ENCODE data around the gene NANOS3. TPM values are rescaled to one million over a fixed set of nuclear protein-coding genes. Genes with fewer than 3 reads are reported as not detected.
A peak's percentile ranks its signal among the peaks of the same experiment; 100 is the strongest.

The NANOS3 gene
- total and polyA plus RNA-seq, 9 of the 15 experiments (the other 6 are each of a cell fraction or from before 2014, with no cell fraction given), result not detected

DNA sequence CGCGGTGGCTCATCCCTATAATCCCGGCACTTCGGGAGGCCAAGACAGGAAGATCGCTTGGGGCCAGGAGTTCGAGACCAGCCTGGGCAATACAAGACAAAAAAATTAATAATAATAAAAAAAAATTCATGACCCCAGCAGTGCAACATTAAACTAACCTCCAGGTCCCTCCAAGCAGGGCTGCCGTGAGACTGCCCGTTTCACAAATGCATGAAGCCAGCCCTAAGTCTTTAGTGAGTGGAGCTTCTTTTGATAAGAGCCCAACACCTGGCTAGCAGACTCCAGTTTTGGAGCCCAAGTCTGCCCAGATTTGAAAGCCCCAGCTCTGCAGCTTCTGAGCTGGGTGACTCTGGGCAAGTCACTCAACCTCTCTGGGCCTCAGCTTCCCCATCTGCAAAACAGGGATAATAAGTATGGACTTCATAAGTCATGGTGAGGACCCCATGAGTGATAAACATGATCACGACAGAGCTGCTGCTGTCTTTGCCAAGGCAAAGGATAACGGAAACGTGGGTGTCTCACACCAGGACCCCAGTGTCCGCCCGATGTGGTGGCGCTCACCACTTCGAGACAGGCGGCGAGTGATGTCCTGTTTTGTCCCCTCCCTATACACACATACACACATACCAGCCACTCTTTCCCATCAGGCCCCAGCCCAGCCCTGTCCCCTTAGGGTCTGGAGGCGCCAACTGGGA lies 38.4 kb upstream of the NANOS3 start (continued):
- peak; percentile 65 for TF ChIP-seq ADNP (tag; IDR thresholded peaks at IDR 0.05)
- no peak for TF ChIP-seq FIP1L1 (IDR thresholded peaks at IDR 0.05; ENCODE audit: low read depth, low read length, poor library complexity, severe bottlenecking)
- no peak for TF ChIP-seq ZBED1 (IDR thresholded peaks at IDR 0.05)
- no peak for TF ChIP-seq MEF2A (IDR thresholded peaks at IDR 0.05; ENCODE audit: control insufficient read depth, low read depth, low read length)
- peak; percentile 63 for TF ChIP-seq RBM25 (IDR thresholded peaks at IDR 0.05; ENCODE audit: low read depth, low read length, severe bottlenecking)
- TF ChIP-seq KLF16 (IDR thresholded peaks at IDR 0.05), result no peak
- TF ChIP-seq, protein P1, sequence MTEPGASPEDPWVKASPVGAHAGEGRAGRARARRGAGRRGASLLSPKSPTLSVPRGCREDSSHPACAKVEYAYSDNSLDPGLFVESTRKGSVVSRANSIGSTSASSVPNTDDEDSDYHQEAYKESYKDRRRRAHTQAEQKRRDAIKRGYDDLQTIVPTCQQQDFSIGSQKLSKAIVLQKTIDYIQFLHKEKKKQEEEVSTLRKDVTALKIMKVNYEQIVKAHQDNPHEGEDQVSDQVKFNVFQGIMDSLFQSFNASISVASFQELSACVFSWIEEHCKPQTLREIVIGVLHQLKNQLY (CRISPR knock-in tag; conservative IDR thresholded peaks at IDR 0.05), result no peak
- no peak for TF ChIP-seq HDAC8 (tag; IDR thresholded peaks at IDR 0.05)
- no peak for TF ChIP-seq ZNF764 (CRISPR knock-in tag; IDR thresholded peaks at IDR 0.05; ENCODE audit: low read depth)
- 0 out of 2 replicates have a peak, but pooled peaks have one; percentile 58 for TF ChIP-seq GTF2E2 (tag; IDR thresholded peaks at IDR 0.05)
- no peak for TF ChIP-seq RBM22 (IDR thresholded peaks at IDR 0.05; ENCODE audit: low read depth, low read length, poor library complexity, severe bottlenecking)
- TF ChIP-seq ZNF57 (CRISPR knock-in tag; IDR thresholded peaks at IDR 0.05), result no peak
- peak; percentile 89 for TF ChIP-seq ZFP36 (IDR thresholded peaks at IDR 0.05; ENCODE audit: low read depth, low read length, partially characterized antibody)
- TF ChIP-seq STAG1 (CRISPR knock-in tag; IDR thresholded peaks at IDR 0.05; ENCODE audit: borderline replicate concordance), result no peak
- no peak for TF ChIP-seq E2F3 (CRISPR knock-in tag; IDR thresholded peaks at IDR 0.05)
- TF ChIP-seq L3MBTL2 (IDR thresholded peaks at IDR 0.05), result no peak
- TF ChIP-seq PCBP1 (IDR thresholded peaks at IDR 0.05; ENCODE audit: low read depth, low read length, poor library complexity, severe bottlenecking), result no peak
- TF ChIP-seq MCM3 (IDR thresholded peaks at IDR 0.05), result no peak
- no peak for TF ChIP-seq ETV1 (tag; conservative IDR thresholded peaks at IDR 0.05; ENCODE audit: low read depth)
- TF ChIP-seq, protein P2, sequence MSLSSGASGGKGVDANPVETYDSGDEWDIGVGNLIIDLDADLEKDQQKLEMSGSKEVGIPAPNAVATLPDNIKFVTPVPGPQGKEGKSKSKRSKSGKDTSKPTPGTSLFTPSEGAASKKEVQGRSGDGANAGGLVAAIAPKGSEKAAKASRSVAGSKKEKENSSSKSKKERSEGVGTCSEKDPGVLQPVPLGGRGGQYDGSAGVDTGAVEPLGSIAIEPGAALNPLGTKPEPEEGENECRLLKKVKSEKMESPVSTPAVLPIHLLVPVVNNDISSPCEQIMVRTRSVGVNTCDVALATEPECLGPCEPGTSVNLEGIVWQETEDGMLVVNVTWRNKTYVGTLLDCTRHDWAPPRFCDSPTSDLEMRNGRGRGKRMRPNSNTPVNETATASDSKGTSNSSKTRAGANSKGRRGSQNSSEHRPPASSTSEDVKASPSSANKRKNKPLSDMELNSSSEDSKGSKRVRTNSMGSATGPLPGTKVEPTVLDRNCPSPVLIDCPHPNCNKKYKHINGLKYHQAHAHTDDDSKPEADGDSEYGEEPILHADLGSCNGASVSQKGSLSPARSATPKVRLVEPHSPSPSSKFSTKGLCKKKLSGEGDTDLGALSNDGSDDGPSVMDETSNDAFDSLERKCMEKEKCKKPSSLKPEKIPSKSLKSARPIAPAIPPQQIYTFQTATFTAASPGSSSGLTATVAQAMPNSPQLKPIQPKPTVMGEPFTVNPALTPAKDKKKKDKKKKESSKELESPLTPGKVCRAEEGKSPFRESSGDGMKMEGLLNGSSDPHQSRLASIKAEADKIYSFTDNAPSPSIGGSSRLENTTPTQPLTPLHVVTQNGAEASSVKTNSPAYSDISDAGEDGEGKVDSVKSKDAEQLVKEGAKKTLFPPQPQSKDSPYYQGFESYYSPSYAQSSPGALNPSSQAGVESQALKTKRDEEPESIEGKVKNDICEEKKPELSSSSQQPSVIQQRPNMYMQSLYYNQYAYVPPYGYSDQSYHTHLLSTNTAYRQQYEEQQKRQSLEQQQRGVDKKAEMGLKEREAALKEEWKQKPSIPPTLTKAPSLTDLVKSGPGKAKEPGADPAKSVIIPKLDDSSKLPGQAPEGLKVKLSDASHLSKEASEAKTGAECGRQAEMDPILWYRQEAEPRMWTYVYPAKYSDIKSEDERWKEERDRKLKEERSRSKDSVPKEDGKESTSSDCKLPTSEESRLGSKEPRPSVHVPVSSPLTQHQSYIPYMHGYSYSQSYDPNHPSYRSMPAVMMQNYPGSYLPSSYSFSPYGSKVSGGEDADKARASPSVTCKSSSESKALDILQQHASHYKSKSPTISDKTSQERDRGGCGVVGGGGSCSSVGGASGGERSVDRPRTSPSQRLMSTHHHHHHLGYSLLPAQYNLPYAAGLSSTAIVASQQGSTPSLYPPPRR (CRISPR knock-in tag; IDR thresholded peaks at IDR 0.05; ENCODE audit: borderline replicate concordance), result no peak
